Lower lobe of right lung (tissue), 2 donors: ENCODE measurements around the gene MS4A10. TPM values are rescaled to one million over a fixed set of nuclear protein-coding genes. Genes with fewer than 3 reads are reported as not detected.

ENCODE experiments used
- ATAC-seq, 2 donors: fragments of 200-7000 bp; cut with Tn5 transposase; one replicate each; pipeline ENCODE4 v1.9.1; 2020 to 2022; ENCODE audit warnings: mild to moderate bottlenecking in 2 of 2, moderate library complexity in 2 of 2
- DNase-seq: peaks from one replicate; pipeline ENCODE4 v3.0.0-alpha.2; 2020
- H3K27ac ChIP-seq: fragments of 200-600 bp; one replicate; pipeline ENCODE4 v1.8.0; 2022
- H3K27me3 ChIP-seq: fragments of 200-600 bp; one replicate; pipeline ENCODE4 v1.8.0; 2022; ENCODE audit warnings: low read depth
- H3K36me3 ChIP-seq: fragments of 200-600 bp; one replicate; pipeline ENCODE4 v1.8.0; 2022; ENCODE audit warnings: mild to moderate bottlenecking
- H3K4me1 ChIP-seq: fragments of 200-600 bp; one replicate; pipeline ENCODE4 v1.8.0; 2022
- H3K4me3 ChIP-seq: fragments of 200-600 bp; one replicate; pipeline ENCODE4 v1.8.0; 2022; ENCODE audit warnings: mild to moderate bottlenecking
- H3K9me3 ChIP-seq: fragments of 200-600 bp; one replicate; pipeline ENCODE4 v1.8.0; 2022
- intact Hi-C: fragments of 100-400 bp; cut with DNase I; formaldehyde crosslinking; loops from one replicate; pipeline ENCODE4 v1.11.0; 2022
- total RNA-seq: library from RNA; stranded (reverse); fragmentation: NEBNext Ultra II Directional; extraction: Animal tissue kit (Norgen Biotek cat#: 25700); gene quantifications from one replicate; pipeline ENCODE4 v1.2.1, GENCODE V29; 2021
- TF ChIP-seq, protein P1 (sequence below): fragments of 200-600 bp; IDR thresholded peaks from one replicate; pipeline ENCODE4 v1.8.0; 2022; ENCODE audit warnings: antibody characterized with exemption, mild to moderate bottlenecking
- donor health status: DM: no; HTN: yes; CAD: no; lungs with severe emphysema.

The MS4A10 gene
- total RNA-seq, 1 donor from 2014 or later: not detected

DNA sequence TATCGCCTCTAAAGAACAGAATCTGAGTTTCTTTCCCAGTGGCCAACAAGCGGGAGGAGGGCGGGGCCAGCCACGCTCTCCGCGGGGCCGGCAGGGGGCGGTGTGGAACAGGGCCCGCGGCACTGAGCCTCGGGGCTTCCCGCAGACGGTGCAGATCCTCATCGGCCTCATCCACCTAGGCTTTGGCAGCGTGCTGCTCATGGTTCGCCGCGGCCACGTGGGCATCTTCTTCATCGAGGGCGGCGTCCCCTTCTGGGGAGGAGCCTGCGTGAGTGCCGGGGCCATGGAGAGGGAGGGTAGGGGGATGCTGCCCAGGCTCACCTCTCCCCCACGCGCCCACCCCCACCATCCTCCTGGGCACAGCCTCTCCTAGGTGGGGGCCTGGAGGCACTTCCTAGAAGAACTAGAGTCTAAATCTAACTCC, 17.7 kb upstream of the MS4A10 start:
- Histone ChIP-seq H3K27ac (no peak overlapping the region), H3K36me3 (no peaks in the 10 kb centered on the region), H3K27me3 (peaks cover 2% of the 10 kb centered on the region), H3K4me3 (no peak overlapping the region), H3K4me1 (no peaks in the 10 kb centered on the region), H3K9me3 (no peaks in the 10 kb centered on the region)
- intact Hi-C loops: no loop called here
- DNase-seq (no peak), ATAC-seq (no peak)
- TF ChIP-seq, protein P1, sequence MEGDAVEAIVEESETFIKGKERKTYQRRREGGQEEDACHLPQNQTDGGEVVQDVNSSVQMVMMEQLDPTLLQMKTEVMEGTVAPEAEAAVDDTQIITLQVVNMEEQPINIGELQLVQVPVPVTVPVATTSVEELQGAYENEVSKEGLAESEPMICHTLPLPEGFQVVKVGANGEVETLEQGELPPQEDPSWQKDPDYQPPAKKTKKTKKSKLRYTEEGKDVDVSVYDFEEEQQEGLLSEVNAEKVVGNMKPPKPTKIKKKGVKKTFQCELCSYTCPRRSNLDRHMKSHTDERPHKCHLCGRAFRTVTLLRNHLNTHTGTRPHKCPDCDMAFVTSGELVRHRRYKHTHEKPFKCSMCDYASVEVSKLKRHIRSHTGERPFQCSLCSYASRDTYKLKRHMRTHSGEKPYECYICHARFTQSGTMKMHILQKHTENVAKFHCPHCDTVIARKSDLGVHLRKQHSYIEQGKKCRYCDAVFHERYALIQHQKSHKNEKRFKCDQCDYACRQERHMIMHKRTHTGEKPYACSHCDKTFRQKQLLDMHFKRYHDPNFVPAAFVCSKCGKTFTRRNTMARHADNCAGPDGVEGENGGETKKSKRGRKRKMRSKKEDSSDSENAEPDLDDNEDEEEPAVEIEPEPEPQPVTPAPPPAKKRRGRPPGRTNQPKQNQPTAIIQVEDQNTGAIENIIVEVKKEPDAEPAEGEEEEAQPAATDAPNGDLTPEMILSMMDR: peak; percentile 39

DNA sequence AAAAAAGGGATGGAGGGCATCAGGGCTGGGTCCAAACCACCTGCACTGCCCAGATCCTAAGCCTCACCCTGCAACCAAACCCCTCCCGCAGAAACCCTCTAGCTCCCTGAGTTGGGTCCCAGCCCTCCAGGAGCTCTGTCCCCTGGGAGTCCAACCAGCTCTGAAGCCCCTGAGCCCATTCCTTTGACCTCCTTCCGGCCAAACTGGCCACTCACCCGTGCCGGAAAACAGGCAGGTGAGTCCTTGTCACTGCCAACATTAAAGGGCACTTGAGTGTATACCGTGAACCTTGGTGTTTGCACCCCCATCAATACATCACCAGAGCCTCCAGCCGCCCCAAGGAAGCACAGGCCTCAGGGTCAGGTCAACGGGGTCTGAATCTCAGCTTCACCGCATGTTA, 16.9 kb upstream of the MS4A10 start:
- Histone ChIP-seq H3K27ac (no peak overlapping the region), H3K4me1 (no peaks in the 10 kb centered on the region), H3K4me3 (no peak overlapping the region), H3K36me3 (no peaks in the 10 kb centered on the region), H3K27me3 (no peaks in the 10 kb centered on the region), H3K9me3 (no peaks in the 10 kb centered on the region)
- ATAC-seq (no peak), DNase-seq (no peak)
- intact Hi-C loops: no loop called here
- TF ChIP-seq, protein P1: no peak

DNA sequence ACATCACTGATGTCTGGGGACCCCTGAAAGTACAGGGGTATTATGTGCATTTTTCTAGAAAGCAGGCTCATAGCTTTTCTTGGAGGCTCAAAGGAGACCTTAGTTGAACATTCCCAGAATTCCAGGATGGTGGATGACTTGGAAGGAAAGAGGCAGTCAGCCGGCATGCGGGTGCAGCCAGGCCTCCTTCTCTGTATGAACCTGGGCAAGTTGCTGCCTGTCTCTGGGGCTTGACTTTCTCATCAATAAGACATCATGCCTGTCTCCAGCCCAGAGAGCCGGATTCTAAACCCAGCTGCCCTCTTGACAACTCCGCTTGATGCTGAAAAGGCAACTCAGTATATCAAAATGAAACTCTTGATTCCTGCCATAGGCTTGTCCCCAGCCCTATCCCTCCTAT, 15.9 kb upstream of the MS4A10 start:
- Histone ChIP-seq H3K9me3 (no peaks in the 10 kb centered on the region), H3K4me3 (no peak overlapping the region), H3K27me3 (no peaks in the 10 kb centered on the region), H3K27ac (no peak overlapping the region), H3K36me3 (no peaks in the 10 kb centered on the region), H3K4me1 (no peaks in the 10 kb centered on the region)
- DNase-seq (no peak), ATAC-seq (no peak)
- intact Hi-C loops: no loop called here
- TF ChIP-seq, protein P1: no peak

DNA sequence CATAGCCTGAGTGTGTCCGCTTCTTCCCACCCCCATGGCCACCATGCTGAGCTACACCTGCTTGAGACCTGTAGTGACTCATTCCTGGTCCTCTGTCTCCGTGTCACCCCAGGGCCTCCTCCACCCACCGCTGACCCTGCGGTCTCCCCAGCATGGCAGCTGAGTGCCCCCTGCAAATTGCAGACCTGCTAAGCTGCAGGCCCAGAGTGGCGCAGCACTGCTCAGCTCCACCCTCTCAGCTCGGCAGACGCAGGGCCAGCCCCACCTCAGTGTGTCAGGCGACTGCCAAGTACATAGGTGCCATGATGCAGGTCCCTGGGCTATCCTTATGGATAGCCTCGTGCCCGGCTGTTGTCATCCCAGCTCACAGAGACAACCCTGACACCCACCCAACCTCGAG, 15.3 kb upstream of the MS4A10 start:
- TF ChIP-seq, protein P1: no peak
- ATAC-seq (no peak), DNase-seq (no peak)
- H3K9me3 ChIP-seq: no peaks in the 10 kb centered on the region
- H3K4me3 ChIP-seq: no peak overlapping the region
- intact Hi-C loops: no loop called here
- no peaks in the 10 kb centered on the region for H3K36me3 ChIP-seq
- H3K27ac ChIP-seq: no peak overlapping the region
- no peaks in the 10 kb centered on the region for H3K27me3 ChIP-seq
- no peaks in the 10 kb centered on the region for H3K4me1 ChIP-seq

DNA sequence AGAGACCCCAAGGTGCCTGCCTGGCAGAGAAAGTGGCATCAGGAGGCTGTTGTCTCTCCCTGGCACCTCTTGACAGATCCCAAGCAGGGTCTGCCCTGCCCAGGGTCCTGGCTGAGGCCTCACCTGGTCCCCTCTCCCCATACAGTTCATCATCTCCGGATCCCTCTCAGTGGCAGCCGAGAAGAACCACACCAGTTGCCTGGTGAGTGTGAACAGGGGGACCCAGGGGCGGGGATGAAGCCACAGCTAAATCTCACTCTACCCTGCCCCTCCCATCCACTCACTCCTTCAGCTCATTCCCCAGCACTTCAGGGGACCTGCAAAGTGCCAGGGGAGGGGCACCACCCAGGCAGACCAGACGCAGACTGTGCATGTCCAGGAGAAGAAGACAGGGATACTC, 14.0 kb upstream of the MS4A10 start:
- no peaks in the 10 kb centered on the region for H3K9me3 ChIP-seq
- H3K27ac ChIP-seq: no peak overlapping the region
- TF ChIP-seq, protein P1: no peak
- H3K4me1 ChIP-seq: peaks cover 12% of the 10 kb centered on the region
- intact Hi-C loops: no loop called here
- ATAC-seq (no peak), DNase-seq (peak; percentile 20)
- H3K4me3 ChIP-seq: no peak overlapping the region
- no peaks in the 10 kb centered on the region for H3K36me3 ChIP-seq
- H3K27me3 ChIP-seq: no peaks in the 10 kb centered on the region
